ENCODE data around the gene SOCS2.
"Not testable (repeated sequence)": the region's sequence is repeated elsewhere in the genome, so short reads cannot be mapped to it uniquely, and the experiment has no call there.

The SOCS2 gene

DNA sequence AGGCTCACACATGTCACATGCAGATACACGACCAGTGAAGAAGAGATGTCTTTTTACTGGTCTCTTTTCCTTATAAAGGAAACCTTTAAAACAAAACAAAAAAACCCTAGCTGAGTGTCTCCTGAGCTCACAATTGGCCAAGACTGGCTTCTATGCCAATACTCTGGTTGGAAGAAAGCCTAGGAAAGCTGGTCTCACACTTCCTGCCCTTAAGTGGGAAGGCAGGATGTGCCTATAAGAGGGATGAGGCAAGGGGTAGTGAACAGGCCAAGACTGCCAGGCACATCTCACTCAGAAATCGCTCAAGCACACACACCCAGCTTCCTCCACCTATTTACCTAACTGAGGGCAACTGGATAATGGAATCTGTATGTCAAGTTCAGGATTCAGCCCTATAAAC, 50.0 kb downstream of the SOCS2 start:
- TF ChIP-seq, protein P1, sequence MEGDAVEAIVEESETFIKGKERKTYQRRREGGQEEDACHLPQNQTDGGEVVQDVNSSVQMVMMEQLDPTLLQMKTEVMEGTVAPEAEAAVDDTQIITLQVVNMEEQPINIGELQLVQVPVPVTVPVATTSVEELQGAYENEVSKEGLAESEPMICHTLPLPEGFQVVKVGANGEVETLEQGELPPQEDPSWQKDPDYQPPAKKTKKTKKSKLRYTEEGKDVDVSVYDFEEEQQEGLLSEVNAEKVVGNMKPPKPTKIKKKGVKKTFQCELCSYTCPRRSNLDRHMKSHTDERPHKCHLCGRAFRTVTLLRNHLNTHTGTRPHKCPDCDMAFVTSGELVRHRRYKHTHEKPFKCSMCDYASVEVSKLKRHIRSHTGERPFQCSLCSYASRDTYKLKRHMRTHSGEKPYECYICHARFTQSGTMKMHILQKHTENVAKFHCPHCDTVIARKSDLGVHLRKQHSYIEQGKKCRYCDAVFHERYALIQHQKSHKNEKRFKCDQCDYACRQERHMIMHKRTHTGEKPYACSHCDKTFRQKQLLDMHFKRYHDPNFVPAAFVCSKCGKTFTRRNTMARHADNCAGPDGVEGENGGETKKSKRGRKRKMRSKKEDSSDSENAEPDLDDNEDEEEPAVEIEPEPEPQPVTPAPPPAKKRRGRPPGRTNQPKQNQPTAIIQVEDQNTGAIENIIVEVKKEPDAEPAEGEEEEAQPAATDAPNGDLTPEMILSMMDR (IDR thresholded peaks at IDR 0.05; ENCODE audit: insufficient read depth, missing control alignments), result no peak
- DNase-seq (ENCODE audit: insufficient read length, low spot score), result no peak
- no peak for FAIRE-seq

GRCh38 chr12:93624595-93625294, 52.3 kb downstream of the SOCS2 start:
- FAIRE-seq, result no peak
- no peak for DNase-seq (ENCODE audit: insufficient read length, low spot score)
- TF ChIP-seq, protein P1 (IDR thresholded peaks at IDR 0.05; ENCODE audit: insufficient read depth, missing control alignments), result no peak

GRCh38 chr12:93625295-93625645, 52.8 kb downstream of the SOCS2 start:
- DNase-seq (ENCODE audit: insufficient read length, low spot score); FAIRE-seq: not testable (repeated sequence)

DNA sequence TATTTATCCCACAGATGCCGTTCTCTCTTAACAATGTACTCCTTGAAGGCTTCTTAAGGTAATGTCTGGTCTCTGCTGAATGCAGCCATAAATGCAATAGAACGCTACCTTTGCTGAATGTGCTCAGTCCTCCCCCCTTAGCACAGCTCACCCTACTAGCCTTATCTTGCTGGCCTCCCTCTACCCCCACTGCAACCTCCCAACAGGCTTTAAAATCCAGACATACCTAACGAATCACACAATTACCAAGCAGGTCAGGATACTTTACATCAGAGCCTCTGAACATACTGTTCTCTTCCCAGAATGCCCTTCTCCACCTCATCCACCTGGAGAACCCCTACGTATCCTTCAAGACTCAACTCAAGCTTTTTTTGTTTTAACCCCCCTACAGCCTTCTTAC, 53.7 kb downstream of the SOCS2 start:
- DNase-seq (ENCODE audit: insufficient read length, low spot score) (no peak), FAIRE-seq (no peak)
- TF ChIP-seq, protein P1 (IDR thresholded peaks at IDR 0.05; ENCODE audit: insufficient read depth, missing control alignments), result no peak
